Testis (tissue), 3 donors: ENCODE measurements around the gene TMEM63B. TPM values are rescaled to one million over a fixed set of nuclear protein-coding genes. Genes with fewer than 3 reads are reported as not detected.

ENCODE experiments used
- DNase-seq: peaks from one replicate; pipeline ENCODE4 v3.0.0-alpha.2; 2019
- H3K27ac ChIP-seq, 2 donors: fragments of 200-600 bp; sonication (generic); one replicate each; pipeline ENCODE4 v1.5.1; 2019
- H3K27me3 ChIP-seq: fragments of 200-600 bp; sonication (generic); one replicate; pipeline ENCODE4 v1.5.1; 2019
- H3K36me3 ChIP-seq: fragments of 200-600 bp; sonication (generic); one replicate; pipeline ENCODE4 v1.5.1; 2017; ENCODE audit warnings: low read depth; ENCODE audit errors: missing control alignments
- H3K4me1 ChIP-seq: fragments of 200-600 bp; sonication (generic); one replicate; pipeline ENCODE4 v1.5.1; 2019
- H3K4me3 ChIP-seq, 2 donors: fragments of 200-600 bp; sonication (generic); one replicate each; pipeline ENCODE4 v1.5.1; 2017 to 2019
- H3K9me3 ChIP-seq: fragments of 200-600 bp; sonication (generic); one replicate; pipeline ENCODE4 v1.5.1; 2017
- POLR2A ChIP-seq: fragments of 450-650 bp; IDR thresholded peaks from one replicate; pipeline ENCODE4 v1.6.1; 2017; ENCODE audit warnings: antibody characterized with exemption, mild to moderate bottlenecking, moderate library complexity
- WGBS, 2 donors: methylation state at CpG; one replicate each; pipeline ENCODE4 v1.1.5; 2018; 5-methylcytosine and 5-hydroxymethylcytosine counted together
- intact Hi-C: fragments of 100-400 bp; cut with DNase I; formaldehyde crosslinking; loops from one replicate; pipeline ENCODE4 v1.15.1; 2023; ENCODE audit warnings: low total_unique reads
- polyA plus RNA-seq: library from polyadenylated mRNA; stranded (reverse); fragments of 350-450 nt; fragmentation: Illumina TruSeq; extraction: RNeasy Lipid Tissue Mini Kit (QIAGEN cat#74804); gene quantifications from one replicate; pipeline ENCODE4 v1.2.3, GENCODE V29; 2014; ENCODE audit warnings: low read depth, low replicate concordance; ENCODE audit not compliant: insufficient read depth
- total RNA-seq, 2 donors: library from RNA; depleted of rRNA; stranded (reverse); fragments of >200 nt; gene quantifications; one replicate each; pipeline ENCODE4 v1.2.3, GENCODE V29; 2016
- TF ChIP-seq, protein P1 (sequence below), 3 experiments: fragments of 450-650 bp in 2 of 3; fragments of 200-600 bp in 1 of 3; sonication (generic) in 1 of 3; IDR thresholded peaks; one replicate each; pipeline ENCODE4 v1.5.1; 2016 to 2019; ENCODE audit warnings: antibody characterized with exemption in 3 of 3, mild to moderate bottlenecking in 2 of 3, moderate library complexity in 1 of 3

Gene TMEM63B
- total and polyA plus RNA-seq, 3 donors from 2014 or later: 79.0 to 170 (median 139) TPM

DNA sequence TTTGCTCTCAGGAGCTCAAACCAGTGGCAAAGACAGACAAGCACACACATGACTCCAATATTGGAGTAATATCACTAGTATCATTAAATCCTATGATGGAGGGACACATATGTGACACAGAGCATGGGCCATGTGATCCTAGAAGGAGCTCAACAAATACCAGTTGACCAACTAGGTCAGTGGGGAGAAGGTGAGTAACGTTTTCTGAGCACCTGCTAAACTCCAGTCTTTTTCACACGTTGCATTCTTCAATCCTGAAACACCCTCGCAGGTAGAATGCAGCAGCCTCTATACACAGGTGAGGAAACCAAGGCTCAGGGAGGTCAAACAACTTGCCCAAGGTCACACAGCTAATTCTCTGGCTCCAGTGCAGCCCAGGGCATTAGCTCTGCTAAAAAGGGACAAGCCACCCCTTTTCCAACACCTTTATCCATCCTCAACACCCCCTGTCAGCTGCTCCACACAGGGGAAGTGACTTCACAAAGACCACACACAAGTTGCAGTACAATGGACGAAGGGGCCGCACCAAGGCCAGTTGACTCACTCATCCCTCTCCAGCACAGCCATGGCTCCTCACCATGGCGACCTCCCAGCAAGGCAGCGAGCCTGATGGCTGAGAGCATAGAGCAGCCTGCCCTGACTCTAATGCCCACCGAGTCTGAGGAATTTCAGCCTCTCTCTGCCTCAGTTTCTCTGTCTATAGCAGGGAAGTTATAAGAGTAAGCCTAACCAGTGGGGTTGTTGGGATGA lies 35.7 kb downstream of the TMEM63B start:
- H3K9me3 ChIP-seq: no peaks in the 10 kb centered on the region
- WGBS, 2 donors: 83 to 84% methylated on average over 8 of the region's 8 CpGs
- TF ChIP-seq, protein P1, sequence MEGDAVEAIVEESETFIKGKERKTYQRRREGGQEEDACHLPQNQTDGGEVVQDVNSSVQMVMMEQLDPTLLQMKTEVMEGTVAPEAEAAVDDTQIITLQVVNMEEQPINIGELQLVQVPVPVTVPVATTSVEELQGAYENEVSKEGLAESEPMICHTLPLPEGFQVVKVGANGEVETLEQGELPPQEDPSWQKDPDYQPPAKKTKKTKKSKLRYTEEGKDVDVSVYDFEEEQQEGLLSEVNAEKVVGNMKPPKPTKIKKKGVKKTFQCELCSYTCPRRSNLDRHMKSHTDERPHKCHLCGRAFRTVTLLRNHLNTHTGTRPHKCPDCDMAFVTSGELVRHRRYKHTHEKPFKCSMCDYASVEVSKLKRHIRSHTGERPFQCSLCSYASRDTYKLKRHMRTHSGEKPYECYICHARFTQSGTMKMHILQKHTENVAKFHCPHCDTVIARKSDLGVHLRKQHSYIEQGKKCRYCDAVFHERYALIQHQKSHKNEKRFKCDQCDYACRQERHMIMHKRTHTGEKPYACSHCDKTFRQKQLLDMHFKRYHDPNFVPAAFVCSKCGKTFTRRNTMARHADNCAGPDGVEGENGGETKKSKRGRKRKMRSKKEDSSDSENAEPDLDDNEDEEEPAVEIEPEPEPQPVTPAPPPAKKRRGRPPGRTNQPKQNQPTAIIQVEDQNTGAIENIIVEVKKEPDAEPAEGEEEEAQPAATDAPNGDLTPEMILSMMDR (IDR thresholded peaks at IDR 0.05): no peak
- no peak for TF ChIP-seq POLR2A
- H3K27ac ChIP-seq: no peak overlapping the region
- DNase-seq: no peak
- no peak overlapping the region for H3K4me3 ChIP-seq
- no peaks in the 10 kb centered on the region for H3K27me3 ChIP-seq
- H3K4me1 ChIP-seq: no peaks in the 10 kb centered on the region
- intact Hi-C loops: no loop called here
- H3K36me3 ChIP-seq: no peaks in the 10 kb centered on the region

DNA sequence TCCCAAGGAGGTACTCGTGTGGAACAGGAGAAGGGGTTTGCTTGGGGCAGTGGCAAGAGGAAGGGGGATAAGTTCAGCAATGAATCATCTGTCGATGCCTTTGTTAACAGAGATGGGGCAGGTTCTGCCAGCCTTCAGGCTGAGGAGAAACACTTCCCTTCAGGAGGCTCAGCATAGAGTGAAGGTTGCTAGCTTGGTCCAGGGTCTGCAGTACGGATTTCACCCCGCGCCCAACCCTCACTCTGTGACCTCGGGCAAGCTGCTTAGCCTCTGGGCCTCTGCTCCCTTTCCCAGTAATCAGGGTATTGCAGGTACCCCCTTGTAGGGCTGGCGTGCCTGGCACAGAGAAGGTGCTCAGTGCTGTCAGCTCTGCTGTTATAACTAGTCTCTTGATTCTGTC lies 38.8 kb downstream of the TMEM63B start:
- no peak for DNase-seq
- Histone ChIP-seq H3K27me3 (no peaks in the 10 kb centered on the region), H3K9me3 (no peaks in the 10 kb centered on the region), H3K4me3 (no peak overlapping the region), H3K36me3 (no peaks in the 10 kb centered on the region), H3K4me1 (no peaks in the 10 kb centered on the region), H3K27ac (no peak overlapping the region)
- intact Hi-C loops: no loop called here
- 70 to 72% methylated on average over 3 to 7 of the region's 7 CpGs for WGBS, 2 donors
- TF ChIP-seq POLR2A: no peak
- TF ChIP-seq, protein P1 (IDR thresholded peaks at IDR 0.05): no peak

DNA sequence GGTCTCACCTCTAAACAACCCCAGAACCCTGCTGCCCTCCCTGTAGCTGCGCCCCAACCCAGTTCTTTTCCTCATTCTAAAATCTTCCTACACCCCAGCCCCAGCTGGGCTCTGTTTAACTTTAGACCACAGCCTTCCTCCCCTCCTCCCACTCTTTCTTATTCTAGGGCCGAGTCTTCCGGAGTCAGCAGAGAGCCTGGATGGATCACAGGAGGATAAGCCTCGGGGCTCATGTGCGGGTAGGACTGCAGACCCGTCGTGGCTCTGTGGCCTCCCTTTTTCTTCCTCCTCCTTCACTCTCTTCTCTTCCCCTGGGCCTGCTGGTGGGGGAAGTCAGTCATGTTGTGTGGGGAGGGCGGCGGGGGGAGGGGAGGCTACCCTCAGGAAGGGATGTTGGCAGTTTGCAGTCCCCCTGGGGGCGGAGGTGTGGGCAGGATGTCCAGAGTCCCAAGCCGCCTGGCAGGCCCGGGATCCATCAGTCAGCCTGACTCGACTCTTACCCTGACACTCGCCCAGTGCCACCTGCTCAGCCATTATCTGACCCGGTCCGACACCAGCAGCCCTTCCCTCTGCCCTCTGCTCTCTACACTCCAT lies 39.3 kb downstream of the TMEM63B start:
- Histone ChIP-seq H3K4me1 (no peaks in the 10 kb centered on the region), H3K27me3 (no peaks in the 10 kb centered on the region), H3K36me3 (no peaks in the 10 kb centered on the region), H3K9me3 (no peaks in the 10 kb centered on the region), H3K27ac (no peak overlapping the region), H3K4me3 (no peak overlapping the region)
- no peak for DNase-seq
- WGBS, 2 donors: 66 to 73% methylated on average over 13 to 16 of the region's 16 CpGs
- no peak for TF ChIP-seq POLR2A
- TF ChIP-seq, protein P1 (IDR thresholded peaks at IDR 0.05): no peak
- intact Hi-C loops: no loop called here

DNA sequence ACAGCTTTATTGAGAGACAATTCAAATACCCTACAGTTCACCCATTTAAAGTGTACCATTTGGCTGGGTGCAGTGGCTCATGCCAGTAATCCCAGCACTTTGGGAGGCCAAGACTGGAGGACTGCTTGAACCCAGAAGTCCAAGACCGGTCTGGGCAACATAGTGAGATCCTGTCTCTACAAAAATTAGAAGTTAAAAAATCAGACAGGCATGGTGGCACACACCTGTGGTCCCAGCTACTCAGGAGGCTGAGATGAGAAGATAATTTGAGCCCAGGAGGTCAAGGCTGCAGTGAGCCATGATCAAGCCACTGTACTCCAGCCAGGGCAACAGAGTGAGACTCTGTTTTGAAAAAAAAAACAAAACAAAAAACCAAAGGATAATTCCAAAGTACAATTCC lies 40.2 kb downstream of the TMEM63B start:
- Histone ChIP-seq H3K4me1 (no peaks in the 10 kb centered on the region), H3K27me3 (no peaks in the 10 kb centered on the region), H3K4me3 (no peak overlapping the region), H3K27ac (no peak overlapping the region), H3K36me3 (no peaks in the 10 kb centered on the region), H3K9me3 (no peaks in the 10 kb centered on the region)
- TF ChIP-seq POLR2A: no peak
- TF ChIP-seq, protein P1 (IDR thresholded peaks at IDR 0.05): no peak
- 85 to 97% methylated on average over 1 of the region's 1 CpG for WGBS, 2 donors
- intact Hi-C loops: no loop called here
- no peak for DNase-seq
